ES-I3 (cell line): ENCODE data around the gene CEP192.

ENCODE experiments used
- H3K36me3 ChIP-seq: 2 replicates; pipeline ENCODE4 v1.6.1; 2013; ENCODE audit warnings: mild to moderate bottlenecking, low read length, control low read depth, moderate library complexity; ENCODE audit not compliant: insufficient read depth
- H3K4me1 ChIP-seq: 2 replicates; pipeline ENCODE4 v1.6.1; 2013; ENCODE audit warnings: mild to moderate bottlenecking, control low read depth, low read length; ENCODE audit not compliant: insufficient read depth
- H3K9ac ChIP-seq: 2 replicates; pipeline ENCODE4 v1.6.1; 2013; ENCODE audit warnings: low read depth, mild to moderate bottlenecking, low read length, moderate library complexity
- H3K9me3 ChIP-seq: 2 replicates; pipeline ENCODE4 v1.6.1; 2013; ENCODE audit warnings: mild to moderate bottlenecking, low read length, moderate library complexity; ENCODE audit not compliant: control insufficient read depth, insufficient read depth

CEP192 gene

GRCh38 chr18:12990967-12991820, at the start of gene CEP192:
CEP192 (plus strand) TSS chr18:12991362; CDS start chr18:12999425, 8,063 bp downstream.
- Histone ChIP-seq H3K4me1 (peaks cover 12% of the 10 kb centered on the region; the same call in 1 of the 2 replicates), H3K36me3 (no peaks in the 10 kb centered on the region), H3K9me3 (no peaks in the 10 kb centered on the region), H3K9ac (peak within 1 kb of the TSS; percentile 79)

- no peak overlapping the region for H3K9ac ChIP-seq
Observed at GRCh38 chr18:12943215-12943614, 47.9 kb upstream of the CEP192 start.

GRCh38 chr18:12944709-12945108, 46.5 kb upstream of the CEP192 start:
- H3K4me1 ChIP-seq, result no peaks in the 10 kb centered on the region; the same call in 1 of the 2 replicates
- H3K9ac ChIP-seq, result no peak overlapping the region
- no peaks in the 10 kb centered on the region for H3K9me3 ChIP-seq
- H3K36me3 ChIP-seq, result no peaks in the 10 kb centered on the region; the same call in 1 of the 2 replicates

More at GRCh38 chr18:12943215-12943614, 47.9 kb upstream of the CEP192 start:
- Histone ChIP-seq H3K4me1 (no peaks in the 10 kb centered on the region; the same call in 1 of the 2 replicates), H3K9me3 (no peaks in the 10 kb centered on the region), H3K36me3 (no peaks in the 10 kb centered on the region; the same call in 1 of the 2 replicates)

GRCh38 chr18:12946549-12947284, 44.4 kb upstream of the CEP192 start:
- Histone ChIP-seq H3K4me1 (no peaks in the 10 kb centered on the region; the same call in 1 of the 2 replicates), H3K36me3 (no peaks in the 10 kb centered on the region; the same call in 1 of the 2 replicates), H3K9me3 (no peaks in the 10 kb centered on the region), H3K9ac (peak overlapping the region; percentile 82)

- Histone ChIP-seq H3K36me3 (no peaks in the 10 kb centered on the region; the same call in 1 of the 2 replicates), H3K4me1 (no peaks in the 10 kb centered on the region; the same call in 1 of the 2 replicates), H3K9ac (peak within 1 kb of the TSS; percentile 82), H3K9me3 (no peaks in the 10 kb centered on the region)
Observed at GRCh38 chr18:12947285-12948049, 43.7 kb upstream of the CEP192 start, which contains the start of gene SEH1L. SEH1L (plus strand) TSS chr18:12948011; CDS start chr18:12948122, 111 bp downstream.

- no peaks in the 10 kb centered on the region for H3K9me3 ChIP-seq
- peak overlapping the region; percentile 67 for H3K9ac ChIP-seq
- H3K36me3 ChIP-seq, result no peaks in the 10 kb centered on the region
- H3K4me1 ChIP-seq, result no peaks in the 10 kb centered on the region; the same call in 1 of the 2 replicates
Observed at GRCh38 chr18:12948050-12948804, 42.9 kb upstream of the CEP192 start.

- Histone ChIP-seq H3K9ac (no peak overlapping the region), H3K9me3 (no peaks in the 10 kb centered on the region), H3K36me3 (peaks cover 20% of the 10 kb centered on the region), H3K4me1 (no peaks in the 10 kb centered on the region)
Observed at GRCh38 chr18:12958478-12958877, 32.7 kb upstream of the CEP192 start.

GRCh38 chr18:12960395-12960794, 30.8 kb upstream of the CEP192 start:
- Histone ChIP-seq H3K4me1 (no peaks in the 10 kb centered on the region), H3K9me3 (no peaks in the 10 kb centered on the region), H3K36me3 (peaks cover 18% of the 10 kb centered on the region), H3K9ac (no peak overlapping the region)

GRCh38 chr18:12960853-12961397, 30.2 kb upstream of the CEP192 start:
- no peaks in the 10 kb centered on the region for H3K9me3 ChIP-seq
- H3K36me3 ChIP-seq, result peaks cover 20% of the 10 kb centered on the region
- H3K4me1 ChIP-seq, result no peaks in the 10 kb centered on the region
- H3K9ac ChIP-seq, result no peak overlapping the region

GRCh38 chr18:12963069-12963468, 28.1 kb upstream of the CEP192 start:
- H3K4me1 ChIP-seq, result no peaks in the 10 kb centered on the region
- H3K9ac ChIP-seq, result no peak overlapping the region
- H3K36me3 ChIP-seq, result peaks cover 16% of the 10 kb centered on the region
- H3K9me3 ChIP-seq, result no peaks in the 10 kb centered on the region

- H3K9me3 ChIP-seq, result no peaks in the 10 kb centered on the region
- H3K9ac ChIP-seq, result no peak overlapping the region
- peaks cover 11% of the 10 kb centered on the region for H3K36me3 ChIP-seq
- H3K4me1 ChIP-seq, result no peaks in the 10 kb centered on the region
Observed at GRCh38 chr18:12968115-12968514, 23.0 kb upstream of the CEP192 start.

GRCh38 chr18:12968619-12969018, 22.5 kb upstream of the CEP192 start:
- peaks cover 8% of the 10 kb centered on the region for H3K36me3 ChIP-seq
- H3K9me3 ChIP-seq, result no peaks in the 10 kb centered on the region
- no peaks in the 10 kb centered on the region for H3K4me1 ChIP-seq
- no peak overlapping the region for H3K9ac ChIP-seq

- peaks cover 9% of the 10 kb centered on the region for H3K36me3 ChIP-seq
- H3K9me3 ChIP-seq, result no peaks in the 10 kb centered on the region
- H3K9ac ChIP-seq, result no peak overlapping the region
- H3K4me1 ChIP-seq, result no peaks in the 10 kb centered on the region
Observed at GRCh38 chr18:12973562-12974213, 17.5 kb upstream of the CEP192 start.
